Occipital lobe (tissue), 2 donors: ENCODE measurements around the gene ZNF44. TPM values are rescaled to one million over a fixed set of nuclear protein-coding genes. Genes with fewer than 3 reads are reported as not detected.

Experiments used
- DNase-seq: peaks from one replicate; lab custom pipeline; 2025; lab: John Stamatoyannopoulos, UW
- total RNA-seq: library from RNA; depleted of rRNA; stranded (reverse); fragments of >200 nt; gene quantifications from one replicate; pipeline ENCODE4 v1.2.3, GENCODE V29; 2014

ZNF44 gene
- total RNA-seq, 1 donor from 2014 or later = 18.6 TPM

DNA sequence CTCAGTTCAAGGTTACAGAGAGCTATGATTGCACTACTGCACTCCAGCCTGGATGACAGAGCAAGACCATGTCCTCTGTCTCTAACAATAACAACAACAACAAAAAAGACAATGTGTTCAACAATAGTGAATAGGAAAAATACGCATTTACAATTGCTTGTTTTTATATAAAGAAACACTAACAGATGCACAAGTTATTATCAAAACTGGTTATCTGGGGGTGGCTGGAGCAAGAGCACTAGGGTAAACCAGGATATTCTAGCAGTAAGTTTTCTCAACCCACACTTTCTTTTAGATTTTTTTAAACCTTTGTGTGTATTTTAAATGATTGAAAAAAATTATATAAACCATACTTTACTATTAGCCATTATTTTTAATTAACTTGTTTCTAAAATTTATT, 33.1 kb downstream of the ZNF44 start:
- no peak for DNase-seq

DNA sequence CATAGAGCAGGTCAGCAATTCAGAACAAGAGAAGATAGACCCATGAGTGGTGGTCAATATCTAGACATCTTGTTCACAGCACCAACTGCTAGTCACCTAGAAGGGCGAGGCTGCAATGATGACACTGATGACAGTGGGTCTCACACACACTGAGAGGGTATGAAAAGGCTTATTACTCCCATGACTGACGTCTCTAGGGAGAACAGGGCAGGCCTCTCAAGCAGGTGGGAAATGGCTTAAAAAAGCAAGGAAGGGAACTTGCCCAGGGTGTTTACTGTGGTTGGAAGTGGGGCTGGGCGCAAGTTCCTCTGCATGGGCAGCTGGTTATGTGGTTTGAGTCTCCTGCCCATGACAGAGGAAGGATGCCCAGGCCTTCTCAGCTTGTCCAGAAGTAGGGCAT, 33.8 kb downstream of the ZNF44 start:
- DNase-seq = no peak

DNA sequence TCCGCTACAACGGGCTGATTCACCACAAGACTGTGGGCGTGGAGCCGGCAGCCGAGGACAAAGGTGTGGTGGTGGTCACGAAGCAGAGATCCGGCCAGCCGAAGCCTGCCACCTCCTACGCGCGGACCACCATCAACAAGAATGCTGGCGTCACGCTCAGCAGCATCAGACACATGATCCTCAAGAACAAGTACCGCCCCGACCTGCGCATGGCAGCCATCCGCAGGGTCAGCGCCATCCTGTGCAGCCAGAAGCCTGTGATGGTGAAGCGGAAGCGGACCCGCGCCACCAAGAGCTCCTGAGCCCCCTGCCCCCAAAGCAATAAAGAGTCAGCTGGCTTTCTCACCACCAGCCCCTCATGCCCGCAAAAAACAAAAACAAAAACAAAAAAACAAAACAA, 34.4 kb downstream of the ZNF44 start:
- DNase-seq = no peak

DNA sequence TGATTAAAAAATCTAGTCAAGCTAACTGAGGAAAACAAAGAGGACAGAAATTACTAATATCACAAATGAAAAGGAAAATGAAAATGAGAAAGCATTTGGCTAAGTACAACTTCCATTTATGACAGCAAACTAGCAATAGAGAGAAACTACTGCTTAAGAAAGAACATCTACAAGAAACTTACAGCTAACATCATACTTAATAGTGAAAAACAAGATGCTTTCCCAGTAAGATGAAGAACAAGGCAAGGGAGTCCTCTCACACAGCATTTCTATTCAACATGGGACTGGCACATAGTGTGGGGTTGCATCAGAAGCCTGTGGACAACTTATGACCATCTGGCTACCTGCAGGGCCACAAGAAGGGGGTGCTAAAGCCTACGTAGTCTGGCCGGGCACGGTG, 39.3 kb downstream of the ZNF44 start:
- no peak for DNase-seq

DNA sequence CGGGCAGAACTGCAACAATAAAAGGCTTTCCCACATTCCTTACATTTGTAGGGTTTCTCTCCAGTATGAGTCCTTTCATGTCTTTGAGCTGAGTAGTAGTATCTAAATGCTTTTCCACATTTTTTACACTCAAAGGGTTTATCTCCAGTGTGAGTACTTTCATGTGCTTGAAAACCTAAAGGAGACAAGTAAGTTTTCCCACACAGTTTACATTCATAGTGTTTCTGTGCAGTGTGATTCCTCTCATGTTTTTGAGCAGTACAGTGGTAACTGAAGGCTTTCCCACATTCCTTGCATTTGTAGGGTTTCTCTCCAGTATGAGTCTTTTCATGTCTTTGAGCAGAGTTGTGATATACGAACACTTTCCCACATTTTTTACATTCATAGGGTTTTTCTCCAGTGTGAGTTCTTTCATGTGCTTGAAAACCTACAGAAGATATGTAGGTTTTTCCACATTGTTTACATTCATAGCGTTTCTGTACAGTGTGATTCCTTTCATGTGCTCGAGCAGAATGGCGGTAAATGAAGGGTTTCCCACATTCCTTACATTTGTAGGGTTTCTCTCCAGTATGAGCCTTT, 47.0 kb downstream of the ZNF44 start:
- no peak for DNase-seq

DNA sequence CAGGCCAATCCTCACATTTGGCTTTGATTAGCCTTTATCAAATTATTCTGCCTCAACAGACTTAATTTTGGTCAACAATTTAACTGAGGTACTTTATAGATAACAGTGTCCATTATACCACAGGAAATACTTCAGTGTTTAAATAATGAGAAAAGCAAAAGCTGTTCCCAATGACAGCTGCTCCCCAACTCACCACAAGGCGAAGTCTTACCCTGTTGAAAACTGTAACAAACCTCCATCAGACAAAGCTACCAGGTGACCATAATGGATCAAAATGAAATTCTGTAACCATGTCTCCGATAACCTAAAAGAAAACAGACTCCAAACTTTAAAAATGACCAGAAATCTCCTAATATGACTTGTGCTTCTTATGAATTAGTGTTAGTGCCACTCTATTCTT, 50.3 kb downstream of the ZNF44 start:
- DNase-seq = no peak

DNA sequence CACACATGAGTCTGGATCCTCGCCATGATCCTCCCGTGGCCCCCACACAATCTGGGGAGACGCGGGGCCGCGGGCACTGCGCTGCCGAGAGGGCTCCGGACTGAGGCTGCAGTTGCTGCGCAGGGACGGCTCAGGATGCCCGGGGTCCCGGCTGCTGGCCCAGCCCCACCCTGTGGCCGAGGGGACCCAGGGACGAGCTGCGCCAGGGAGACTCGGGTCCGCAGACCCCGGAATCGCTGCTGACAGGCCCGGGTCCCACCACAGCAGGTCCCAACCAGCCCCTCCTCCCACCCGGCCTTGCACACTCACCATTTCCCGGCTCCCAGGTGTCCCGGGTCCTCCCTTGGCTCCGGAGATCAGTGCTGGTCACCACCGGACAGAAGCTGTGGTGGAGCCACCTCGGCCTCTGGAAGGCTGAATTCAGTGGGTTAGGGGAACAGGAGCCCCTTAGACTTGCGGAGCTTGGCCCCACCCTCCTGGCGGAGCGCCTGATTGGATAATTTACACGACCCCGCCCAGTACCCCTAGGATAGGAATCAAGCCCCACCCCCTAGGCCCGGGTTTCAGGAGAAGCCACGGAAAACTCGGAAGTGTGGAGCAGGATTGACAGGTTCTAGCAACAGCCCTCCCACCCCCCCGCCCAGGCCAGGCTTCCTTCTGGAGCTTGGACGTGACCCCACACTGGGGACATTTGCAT, 57.4 kb downstream of the ZNF44 start:
- no peak for DNase-seq

DNA sequence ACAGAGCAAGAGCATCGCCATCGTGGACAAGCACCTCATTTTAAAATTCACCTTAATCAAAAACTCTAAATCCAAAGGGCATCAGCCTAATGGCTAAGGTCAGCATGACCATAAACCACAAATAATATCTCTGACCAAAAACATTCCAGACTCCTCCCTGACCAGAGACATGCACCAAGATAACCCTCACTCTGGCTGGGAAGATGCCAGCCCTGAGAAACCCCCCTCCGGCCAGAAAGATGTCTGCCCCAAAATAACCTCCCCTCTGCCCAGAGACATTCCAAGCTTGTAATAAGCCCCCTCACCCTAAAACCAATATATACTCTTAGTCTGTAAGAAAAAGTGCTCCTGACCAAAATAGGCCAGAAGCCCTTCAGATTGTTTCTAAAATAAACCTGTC, 61.7 kb downstream of the ZNF44 start:
- DNase-seq = no peak

DNA sequence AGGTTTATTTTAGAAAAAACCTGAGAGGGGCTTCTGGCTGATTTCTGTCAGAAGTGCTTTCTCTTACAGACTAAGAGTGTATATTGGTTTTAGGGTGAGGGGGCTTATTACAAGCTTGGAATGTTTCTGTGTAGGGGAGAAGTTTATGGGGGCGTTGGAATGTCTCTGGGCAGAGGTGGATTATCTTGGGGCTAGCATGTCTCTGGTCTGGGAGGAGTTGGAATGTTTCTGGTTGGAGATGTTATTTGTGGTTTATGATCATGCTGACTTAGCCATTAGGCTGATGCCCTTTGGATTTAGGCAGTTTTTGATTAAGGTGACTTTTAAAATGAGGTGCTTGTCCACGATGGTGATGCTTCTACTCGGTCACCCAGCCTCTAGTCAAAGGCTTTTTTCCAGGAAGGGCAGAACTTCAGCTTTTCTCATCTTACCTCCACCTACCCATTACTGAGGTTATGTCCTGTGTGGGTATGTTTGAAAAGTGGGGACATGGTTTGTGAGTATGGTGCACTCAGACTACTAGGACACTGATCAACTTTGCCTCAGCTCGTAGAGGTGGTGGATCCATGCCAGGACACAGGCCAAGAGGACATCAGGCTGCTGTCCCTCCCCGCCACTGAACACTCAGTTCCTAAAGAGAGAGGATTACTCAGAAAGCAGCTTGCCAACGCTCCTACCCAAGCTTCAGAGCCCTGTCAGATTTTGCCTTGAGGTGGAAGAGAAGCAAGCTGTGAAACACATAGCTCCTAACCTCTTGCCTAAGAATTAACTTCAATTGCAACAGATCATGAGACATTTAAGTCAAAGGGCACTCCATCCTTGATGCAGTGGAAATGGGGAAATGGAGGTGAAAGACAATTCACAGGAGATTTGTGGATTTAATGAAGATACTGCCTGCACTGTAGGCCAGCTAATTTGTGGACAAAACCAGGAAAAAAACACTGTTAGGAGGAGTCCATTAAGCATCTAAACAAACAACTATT, 63.6 kb downstream of the ZNF44 start:
- no peak for DNase-seq

DNA sequence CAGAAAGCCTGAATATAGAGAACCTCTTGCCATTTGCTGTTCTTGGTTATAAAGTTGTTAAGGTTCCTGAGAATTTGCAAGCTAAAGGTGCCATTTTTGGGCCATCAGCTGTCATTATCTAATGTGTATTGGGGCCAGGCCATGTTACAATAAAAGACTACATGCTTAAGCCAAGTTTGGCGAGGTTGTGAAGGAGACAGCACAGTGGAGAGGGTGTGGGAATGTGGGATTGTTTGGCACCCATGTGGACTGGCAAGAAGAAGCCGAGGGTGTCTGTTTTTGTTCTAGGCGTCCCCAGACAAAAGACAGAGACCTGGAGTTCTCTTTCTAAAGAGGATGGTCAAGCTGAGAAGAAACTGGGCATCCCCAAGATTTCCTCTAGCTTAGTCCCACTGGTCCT, 64.7 kb downstream of the ZNF44 start:
- DNase-seq = no peak

DNA sequence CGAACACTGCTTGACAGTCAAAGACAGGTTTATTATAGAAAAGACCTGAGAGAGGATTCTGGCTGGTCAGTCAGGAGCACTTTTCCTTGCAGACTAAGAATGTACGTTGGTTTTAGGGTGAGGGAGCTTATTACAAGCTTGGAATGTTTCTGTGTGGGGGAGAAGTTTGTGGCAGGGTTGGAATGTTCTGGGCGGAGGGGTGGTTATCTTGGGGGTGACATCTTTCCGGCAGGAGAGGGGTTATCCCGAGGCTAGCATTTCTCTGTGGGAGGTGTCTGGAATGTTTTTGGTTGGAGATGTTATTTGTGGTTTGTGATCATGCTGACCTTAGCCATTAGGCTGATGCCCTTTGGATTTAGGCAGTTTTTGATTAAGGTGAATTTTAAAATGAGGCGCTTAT, 70.0 kb downstream of the ZNF44 start:
- no peak for DNase-seq

DNA sequence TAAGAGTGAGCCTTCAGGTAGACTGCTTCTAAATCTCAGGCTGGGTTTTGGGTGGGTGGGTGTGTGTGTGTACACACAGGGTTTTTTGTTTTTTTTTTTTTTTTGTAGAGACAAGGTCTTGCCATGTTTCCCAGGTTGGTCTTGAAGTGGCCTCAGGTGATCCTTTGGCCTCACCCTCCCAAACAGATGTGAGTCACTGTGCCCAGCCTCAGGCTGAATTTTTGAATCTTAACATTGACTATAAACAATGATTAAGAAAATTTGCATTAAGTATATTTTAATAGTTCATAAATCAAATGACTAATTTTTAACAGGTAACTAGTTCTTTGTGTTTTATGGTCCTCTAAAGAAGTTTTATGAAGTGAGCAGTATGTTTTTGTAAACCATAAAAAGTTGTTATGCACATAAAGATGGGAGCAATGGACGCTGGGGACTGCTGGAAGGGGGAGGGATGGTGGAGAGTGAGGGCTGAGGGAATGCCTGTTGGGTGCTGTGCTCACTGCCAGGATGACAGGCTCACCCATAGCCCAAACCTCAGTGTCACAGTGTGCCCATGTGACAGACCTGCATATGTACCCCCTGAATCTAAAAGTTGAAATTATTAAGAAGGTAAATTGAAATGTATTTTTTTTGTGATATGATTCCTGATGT, 71.6 kb downstream of the ZNF44 start:
- no peak for DNase-seq

Other genes starting within 250 kb of the ZNF44 start
- gene ZNF878, start 241.9 kb downstream of the ZNF44 start, total RNA-seq = 0.31 TPM
- gene ZNF844, start 230.2 kb downstream of the ZNF44 start, total RNA-seq = 13.7 TPM
- gene ZNF20, start 154.5 kb downstream of the ZNF44 start, total RNA-seq = 14.3 TPM
- gene ZNF625, start 138.1 kb downstream of the ZNF44 start, total RNA-seq = 37.6 TPM
- gene ZNF136, start 131.8 kb downstream of the ZNF44 start, total RNA-seq = 29.3 TPM
- 1.9 TPM for gene ZNF563, start 38.8 kb upstream of the ZNF44 start, total RNA-seq
- 5.9 TPM for gene ZNF442, start 70.8 kb upstream of the ZNF44 start, total RNA-seq
- gene ZNF799, start 106.4 kb upstream of the ZNF44 start, total RNA-seq = 7.2 TPM
- 13.9 TPM for gene ZNF443, start 146.1 kb upstream of the ZNF44 start, total RNA-seq
- gene ZNF709, start 189.9 kb upstream of the ZNF44 start, total RNA-seq = 37.6 TPM